Calu3 (cell line): ENCODE results near the gene ANKRD42. TPM values are rescaled to one million over a fixed set of nuclear protein-coding genes. Genes with fewer than 3 reads are reported as not detected.
A peak's percentile ranks its signal among the peaks of the same experiment; 100 is the strongest.

Experiments
- BruUV-seq: library from RNA; stranded (reverse); fragments of 400-500 nt; replicated peaks from 2 replicates; lab custom pipeline; 2021; lab: Mats Ljungman, UMichigan
- CTCF ChIA-PET: fragments of 300-600 bp; sonication (Branson Sonifier 250); formaldehyde crosslinking; loops from one replicate; lab custom pipeline; 2022; ENCODE audit warnings: antibody characterized with exemption; lab: Charles Lee
- DNase-seq: peaks from one replicate; pipeline ENCODE4 v3.0.0; 2022
- H3K27ac Mint-ChIP-seq: one replicate; pipeline ENCODE4 v1.8.0; 2022; ENCODE audit warnings: mixed read lengths; ENCODE audit not compliant: unreplicated experiment
- H3K27me3 Mint-ChIP-seq: one replicate; pipeline ENCODE4 v1.8.0; 2022; ENCODE audit warnings: mixed read lengths; ENCODE audit not compliant: unreplicated experiment
- H3K36me3 Mint-ChIP-seq: one replicate; pipeline ENCODE4 v1.8.0; 2022; ENCODE audit warnings: mild to moderate bottlenecking, moderate library complexity, mixed read lengths; ENCODE audit not compliant: insufficient read depth, unreplicated experiment
- H3K4me1 Mint-ChIP-seq: one replicate; pipeline ENCODE4 v1.8.0; 2022; ENCODE audit warnings: mild to moderate bottlenecking, low read depth, mixed read lengths; ENCODE audit not compliant: unreplicated experiment
- H3K4me3 Mint-ChIP-seq: one replicate; pipeline ENCODE4 v1.8.0; 2022; ENCODE audit warnings: mild to moderate bottlenecking, low read depth, moderate library complexity, mixed read lengths; ENCODE audit not compliant: unreplicated experiment
- H3K9me3 Mint-ChIP-seq: one replicate; pipeline ENCODE4 v1.8.0; 2022; ENCODE audit warnings: low read depth, mixed read lengths; ENCODE audit not compliant: unreplicated experiment
- intact Hi-C: fragments of 100-400 bp; cut with micrococcal nuclease; formaldehyde crosslinking; loops from one replicate; pipeline ENCODE4 v1.10.0; 2022; ENCODE audit not compliant: unreplicated experiment
- total RNA-seq: library from RNA; stranded (reverse); gene quantifications from 2 replicates; pipeline ENCODE4 v1.2.3, GENCODE V29; 2022
- TF ChIP-seq, protein P1 (sequence below): fragments of 200-600 bp; IDR thresholded peaks from one replicate; pipeline ENCODE4 v1.8.0; 2022; ENCODE audit warnings: antibody characterized with exemption; ENCODE audit not compliant: unreplicated experiment

Gene ANKRD42
- total RNA-seq, 1 experiment from 2014 or later = 5.2 TPM

DNA sequence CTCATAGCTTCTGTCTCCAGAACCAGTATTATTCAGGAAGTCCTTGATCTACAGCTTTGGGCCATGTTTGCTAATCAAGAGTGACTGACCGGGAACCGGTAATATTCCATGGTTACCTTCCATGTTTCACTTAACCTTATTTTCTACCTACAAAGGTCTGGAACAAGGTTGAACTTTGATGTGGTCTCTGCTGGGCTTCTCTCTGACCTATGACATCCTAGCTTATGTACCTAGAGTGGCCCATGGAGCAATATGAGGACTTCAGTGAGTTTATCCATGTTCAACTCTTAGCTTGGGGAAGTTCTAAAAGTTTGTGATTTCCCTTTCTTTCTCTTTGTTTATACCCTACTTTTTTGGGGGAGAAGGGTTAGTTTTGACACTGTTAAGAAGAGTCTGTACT, 59.4 kb downstream of the ANKRD42 start:
- intact Hi-C loops = loop anchor here (10.0 kb wide), 1 partner anchor 528 kb away; no protein-coding TSS in a partner anchor
- H3K27ac Mint-ChIP-seq = no peak overlapping the region
- H3K36me3 Mint-ChIP-seq = no peaks in the 10 kb centered on the region
- TF ChIP-seq, protein P1, sequence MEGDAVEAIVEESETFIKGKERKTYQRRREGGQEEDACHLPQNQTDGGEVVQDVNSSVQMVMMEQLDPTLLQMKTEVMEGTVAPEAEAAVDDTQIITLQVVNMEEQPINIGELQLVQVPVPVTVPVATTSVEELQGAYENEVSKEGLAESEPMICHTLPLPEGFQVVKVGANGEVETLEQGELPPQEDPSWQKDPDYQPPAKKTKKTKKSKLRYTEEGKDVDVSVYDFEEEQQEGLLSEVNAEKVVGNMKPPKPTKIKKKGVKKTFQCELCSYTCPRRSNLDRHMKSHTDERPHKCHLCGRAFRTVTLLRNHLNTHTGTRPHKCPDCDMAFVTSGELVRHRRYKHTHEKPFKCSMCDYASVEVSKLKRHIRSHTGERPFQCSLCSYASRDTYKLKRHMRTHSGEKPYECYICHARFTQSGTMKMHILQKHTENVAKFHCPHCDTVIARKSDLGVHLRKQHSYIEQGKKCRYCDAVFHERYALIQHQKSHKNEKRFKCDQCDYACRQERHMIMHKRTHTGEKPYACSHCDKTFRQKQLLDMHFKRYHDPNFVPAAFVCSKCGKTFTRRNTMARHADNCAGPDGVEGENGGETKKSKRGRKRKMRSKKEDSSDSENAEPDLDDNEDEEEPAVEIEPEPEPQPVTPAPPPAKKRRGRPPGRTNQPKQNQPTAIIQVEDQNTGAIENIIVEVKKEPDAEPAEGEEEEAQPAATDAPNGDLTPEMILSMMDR = no peak
- DNase-seq = no peak
- H3K4me3 Mint-ChIP-seq = no peak overlapping the region
- no peaks in the 10 kb centered on the region for H3K9me3 Mint-ChIP-seq
- H3K27me3 Mint-ChIP-seq = no peaks in the 10 kb centered on the region
- peaks cover 28% of the 10 kb centered on the region for H3K4me1 Mint-ChIP-seq
- no TSS peak for BruUV-seq
- CTCF ChIA-PET = no interaction called here

- Mint-ChIP-seq H3K4me3 (no peak overlapping the region), H3K27me3 (no peaks in the 10 kb centered on the region), H3K4me1 (peaks cover 32% of the 10 kb centered on the region), H3K9me3 (no peaks in the 10 kb centered on the region), H3K36me3 (no peaks in the 10 kb centered on the region), H3K27ac (no peak overlapping the region)
- BruUV-seq = no TSS peak
- intact Hi-C loops = loop anchor here (10.0 kb wide), 1 partner anchor 531 kb away; no protein-coding TSS in a partner anchor
- CTCF ChIA-PET = interaction anchor here (0.6 kb wide), 1 partner anchor 30 kb away, joined by 3 read pairs; no protein-coding TSS in a partner anchor
- DNase-seq = no peak
- TF ChIP-seq, protein P1 = no peak
These were observed 61.9 kb downstream of the ANKRD42 start for GRCh38 chr11:83255366-83255765.

GRCh38 chr11:83256602-83257340, 63.3 kb downstream of the ANKRD42 start:
- no peak for DNase-seq
- TF ChIP-seq, protein P1 = no peak
- Mint-ChIP-seq H3K36me3 (no peaks in the 10 kb centered on the region), H3K9me3 (no peaks in the 10 kb centered on the region), H3K4me1 (peaks cover 32% of the 10 kb centered on the region), H3K27ac (no peak overlapping the region), H3K4me3 (no peak overlapping the region), H3K27me3 (no peaks in the 10 kb centered on the region)
- intact Hi-C loops = loop anchor here (10.0 kb wide), 1 partner anchor 532 kb away; no protein-coding TSS in a partner anchor
- CTCF ChIA-PET = no interaction called here
- BruUV-seq = no TSS peak

DNA sequence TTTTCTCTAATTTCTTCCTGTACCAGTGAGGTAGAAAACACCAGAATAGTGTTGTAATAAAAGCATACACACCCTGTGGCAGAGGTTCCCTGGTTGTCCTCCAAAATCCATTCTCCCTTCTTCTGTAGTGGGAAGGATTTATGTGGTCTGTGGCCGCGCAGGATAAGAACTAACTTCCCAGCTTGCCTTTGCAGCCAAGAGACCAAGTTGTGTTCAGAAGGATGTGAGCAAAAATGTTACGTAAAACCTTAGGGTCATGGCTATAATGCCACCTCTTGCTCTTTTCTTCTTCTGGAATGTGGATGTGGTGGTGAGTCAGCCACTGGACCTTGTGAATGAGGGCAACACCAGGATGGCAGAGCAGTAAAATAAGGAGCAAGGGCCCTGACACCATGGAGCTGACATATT, 64.3 kb downstream of the ANKRD42 start:
- TF ChIP-seq, protein P1 = no peak
- no peaks in the 10 kb centered on the region for H3K9me3 Mint-ChIP-seq
- DNase-seq = peak; percentile 14
- BruUV-seq = no TSS peak
- intact Hi-C loops = loop anchor here (10.0 kb wide), 1 partner anchor 533 kb away; no protein-coding TSS in a partner anchor
- H3K36me3 Mint-ChIP-seq = no peaks in the 10 kb centered on the region
- no peaks in the 10 kb centered on the region for H3K27me3 Mint-ChIP-seq
- CTCF ChIA-PET = no interaction called here
- H3K4me3 Mint-ChIP-seq = no peak overlapping the region
- peaks cover 32% of the 10 kb centered on the region for H3K4me1 Mint-ChIP-seq
- H3K27ac Mint-ChIP-seq = no peak overlapping the region
